CD4-positive, alpha-beta T cell (primary cell): ENCODE results near the gene UNC13B. TPM values are rescaled to one million over a fixed set of nuclear protein-coding genes. Genes with fewer than 3 reads are reported as not detected.

ENCODE experiments used
- ATAC-seq: fragments of 200-7000 bp; cut with Tn5 transposase; one replicate; pipeline ENCODE4 v1.10.0; 2022; ENCODE audit warnings: mild to moderate bottlenecking; ENCODE audit not compliant: poor library complexity
- CTCF ChIA-PET: fragments of 350-600 bp; sonication (Branson Sonifier 250); formaldehyde crosslinking; loops from one replicate; lab custom pipeline; 2021; ENCODE audit warnings: antibody characterized with exemption, inconsistent platforms; lab: Charles Lee
- POLR2A ChIA-PET: fragments of 350-600 bp; sonication (Branson Sonifier 250); formaldehyde crosslinking; loops from one replicate; lab custom pipeline; 2021; ENCODE audit warnings: antibody characterized with exemption, inconsistent platforms; lab: Charles Lee
- DNase-seq, 14 experiments: peaks; one replicate each; pipeline ENCODE4 v3.0.0-alpha.2; 2013 to 2020; ENCODE audit warnings: mixed read lengths in 2 of 14
- H3K27ac ChIP-seq, 2 donors: one replicate each; pipeline versions ENCODE4 v1.5.1 to v1.7.0; 2013; ENCODE audit warnings: low read length in 2 of 2, low read depth in 1 of 2, mild to moderate bottlenecking in 1 of 2
- H3K27me3 ChIP-seq, 2 experiments: 1 replicate in 1 of 2; 2 replicates in 1 of 2; pipeline versions ENCODE4 v1.6.1 to v1.7.0; 2013; ENCODE audit warnings: low read length in 2 of 2, control low read depth in 1 of 2, mild to moderate bottlenecking in 1 of 2, moderate library complexity in 1 of 2; ENCODE audit not compliant: insufficient read depth in 2 of 2, control insufficient read depth in 1 of 2
- H3K36me3 ChIP-seq: one replicate; pipeline ENCODE4 v1.6.1; 2013; ENCODE audit warnings: low read length, control low read depth; ENCODE audit not compliant: insufficient read depth
- H3K4me1 ChIP-seq: one replicate; pipeline ENCODE4 v1.6.1; 2013; ENCODE audit warnings: low read length, control low read depth; ENCODE audit not compliant: insufficient read depth
- H3K4me3 ChIP-seq: one replicate; pipeline ENCODE4 v1.5.1; 2013; ENCODE audit warnings: mild to moderate bottlenecking, low read length, moderate library complexity
- H3K9me3 ChIP-seq, 2 experiments: 1 replicate in 1 of 2; 2 replicates in 1 of 2; pipeline versions ENCODE4 v1.6.1 to v1.7.0; 2013; ENCODE audit warnings: low read length in 2 of 2, mild to moderate bottlenecking in 2 of 2, control low read depth in 1 of 2, moderate library complexity in 1 of 2; ENCODE audit not compliant: control insufficient read depth in 1 of 2, insufficient read depth in 1 of 2
- H3K27ac Mint-ChIP-seq: one replicate; pipeline ENCODE4 v1.8.0; 2020; ENCODE audit warnings: mixed read lengths
- H3K27me3 Mint-ChIP-seq: one replicate; pipeline ENCODE4 v1.8.0; 2021; ENCODE audit warnings: mixed read lengths
- H3K36me3 Mint-ChIP-seq: one replicate; pipeline ENCODE4 v1.8.0; 2021; ENCODE audit warnings: low read depth, mixed read lengths
- H3K4me1 Mint-ChIP-seq: one replicate; pipeline ENCODE4 v1.8.0; 2021; ENCODE audit warnings: low read depth, mixed read lengths
- H3K4me3 Mint-ChIP-seq: one replicate; pipeline ENCODE4 v1.8.0; 2020; ENCODE audit warnings: mild to moderate bottlenecking, mixed read lengths
- H3K9me3 Mint-ChIP-seq: one replicate; pipeline ENCODE4 v1.8.0; 2020; ENCODE audit warnings: mixed read lengths
- intact Hi-C, 2 experiments: fragments of 100-400 bp; cut with DNase I in 1 of 2; cut with micrococcal nuclease in 1 of 2; formaldehyde crosslinking; loops; one replicate each; pipeline versions ENCODE4 v1.15.1 to v1.9.0; 2023 to 2025; cut with DNase I, micrococcal nuclease
- total RNA-seq, 174 experiments: library from RNA in 2 of 174; stranded (reverse) in 2 of 174; gene quantifications; one replicate each; pipeline ENCODE4 v1.2.3 and lab custom pipeline; 2021 to 2026
- TF ChIP-seq, protein P1 (sequence below): fragments of 200-600 bp; IDR thresholded peaks from one replicate; pipeline ENCODE4 v1.8.0; 2022; ENCODE audit warnings: antibody characterized with exemption, mild to moderate bottlenecking

The UNC13B gene
- total RNA-seq, 2 experiments from 2014 or later: 0.38 to 0.84 TPM

DNA sequence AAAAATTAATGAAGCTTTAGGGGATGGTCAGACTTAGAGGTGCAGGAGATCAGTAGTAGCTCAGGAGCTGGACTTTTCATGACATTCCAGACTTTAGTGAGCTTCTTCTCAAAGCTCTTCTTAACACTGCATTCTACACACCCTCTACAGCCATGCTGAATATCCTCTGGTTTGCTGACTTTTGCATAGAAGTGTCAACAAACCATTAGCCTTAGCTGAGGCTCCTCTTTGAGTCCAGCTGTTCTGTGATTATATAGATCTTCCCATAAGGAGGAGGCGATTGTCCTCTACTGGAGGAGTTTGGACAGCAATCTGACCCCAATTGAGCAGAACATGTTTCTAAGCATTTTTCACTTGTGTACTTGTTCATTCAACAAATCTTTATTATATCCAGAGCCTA lies 253.1 kb downstream of the UNC13B start:
- TF ChIP-seq, protein P1, sequence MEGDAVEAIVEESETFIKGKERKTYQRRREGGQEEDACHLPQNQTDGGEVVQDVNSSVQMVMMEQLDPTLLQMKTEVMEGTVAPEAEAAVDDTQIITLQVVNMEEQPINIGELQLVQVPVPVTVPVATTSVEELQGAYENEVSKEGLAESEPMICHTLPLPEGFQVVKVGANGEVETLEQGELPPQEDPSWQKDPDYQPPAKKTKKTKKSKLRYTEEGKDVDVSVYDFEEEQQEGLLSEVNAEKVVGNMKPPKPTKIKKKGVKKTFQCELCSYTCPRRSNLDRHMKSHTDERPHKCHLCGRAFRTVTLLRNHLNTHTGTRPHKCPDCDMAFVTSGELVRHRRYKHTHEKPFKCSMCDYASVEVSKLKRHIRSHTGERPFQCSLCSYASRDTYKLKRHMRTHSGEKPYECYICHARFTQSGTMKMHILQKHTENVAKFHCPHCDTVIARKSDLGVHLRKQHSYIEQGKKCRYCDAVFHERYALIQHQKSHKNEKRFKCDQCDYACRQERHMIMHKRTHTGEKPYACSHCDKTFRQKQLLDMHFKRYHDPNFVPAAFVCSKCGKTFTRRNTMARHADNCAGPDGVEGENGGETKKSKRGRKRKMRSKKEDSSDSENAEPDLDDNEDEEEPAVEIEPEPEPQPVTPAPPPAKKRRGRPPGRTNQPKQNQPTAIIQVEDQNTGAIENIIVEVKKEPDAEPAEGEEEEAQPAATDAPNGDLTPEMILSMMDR: no peak

DNA sequence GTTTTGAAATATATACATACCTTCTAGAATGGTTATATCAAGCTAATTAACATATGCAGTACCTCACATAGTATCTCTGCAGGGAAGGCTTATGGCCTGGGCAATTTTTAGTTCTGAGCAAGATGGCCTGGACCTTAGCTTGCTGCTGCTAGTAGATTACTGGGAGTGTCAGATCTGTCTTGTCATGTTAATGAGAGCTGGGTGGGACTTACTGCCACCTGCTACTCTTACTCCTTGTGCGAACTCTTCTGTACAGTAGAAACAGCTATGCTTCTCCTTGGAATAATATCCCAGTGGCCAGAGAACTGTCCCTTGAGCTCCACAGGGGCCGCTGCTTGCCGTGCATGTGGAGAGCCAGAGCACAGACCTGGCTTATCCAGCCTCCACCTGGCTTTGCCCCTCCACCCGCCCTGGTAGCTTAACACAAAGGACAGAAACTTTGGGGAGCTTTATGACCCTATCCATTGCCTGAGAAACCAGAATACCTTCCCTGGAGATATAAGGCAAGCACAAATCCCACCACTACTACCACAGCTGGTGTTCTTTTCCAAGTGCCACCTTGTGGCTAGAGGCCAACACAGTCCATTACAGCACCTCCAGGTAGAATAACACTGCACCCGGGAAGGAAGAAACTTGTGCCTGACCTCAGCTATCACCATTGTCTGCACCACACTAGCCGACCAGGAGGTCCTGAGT lies 253.7 kb downstream of the UNC13B start:
- Mint-ChIP-seq H3K4me1 (no peaks in the 10 kb centered on the region), H3K36me3 (no peaks in the 10 kb centered on the region), H3K9me3 (no peaks in the 10 kb centered on the region), H3K27me3 (peaks cover 61% of the 10 kb centered on the region), H3K27ac (no peak overlapping the region), H3K4me3 (no peak overlapping the region)
- H3K27me3 ChIP-seq: peaks cover 13 to 24% of the 10 kb centered on the region in 2 experiments
- no peak for ATAC-seq
- intact Hi-C loops: no loop called here
- DNase-seq: no peak
- no peak overlapping the region for H3K4me3 ChIP-seq
- no peak overlapping the region for H3K27ac ChIP-seq
- ChIA-PET POLR2A (no interaction called here), CTCF (no interaction called here)
- H3K9me3 ChIP-seq: no peaks in the 10 kb centered on the region
- no peaks in the 10 kb centered on the region for H3K36me3 ChIP-seq
- H3K4me1 ChIP-seq: no peaks in the 10 kb centered on the region
- TF ChIP-seq, protein P1: no peak

More for the DNA sequence above, 253.1 kb downstream of the UNC13B start:
- peaks cover 13 to 24% of the 10 kb centered on the region in 2 experiments for H3K27me3 ChIP-seq
- no peaks in the 10 kb centered on the region for H3K36me3 ChIP-seq
- no peaks in the 10 kb centered on the region for H3K9me3 ChIP-seq
- no peak overlapping the region for H3K4me3 ChIP-seq
- no peak overlapping the region for H3K27ac Mint-ChIP-seq
- DNase-seq: no peak
- H3K27ac ChIP-seq: no peak overlapping the region
- no peak for ATAC-seq
- CTCF ChIA-PET: no interaction called here
- intact Hi-C loops: no loop called here
- peaks cover 57% of the 10 kb centered on the region for H3K27me3 Mint-ChIP-seq
- no peaks in the 10 kb centered on the region for H3K36me3 Mint-ChIP-seq
- H3K9me3 Mint-ChIP-seq: no peaks in the 10 kb centered on the region
- POLR2A ChIA-PET: no interaction called here
- no peaks in the 10 kb centered on the region for H3K4me1 ChIP-seq
- H3K4me1 Mint-ChIP-seq: no peaks in the 10 kb centered on the region
- no peak overlapping the region for H3K4me3 Mint-ChIP-seq

DNA sequence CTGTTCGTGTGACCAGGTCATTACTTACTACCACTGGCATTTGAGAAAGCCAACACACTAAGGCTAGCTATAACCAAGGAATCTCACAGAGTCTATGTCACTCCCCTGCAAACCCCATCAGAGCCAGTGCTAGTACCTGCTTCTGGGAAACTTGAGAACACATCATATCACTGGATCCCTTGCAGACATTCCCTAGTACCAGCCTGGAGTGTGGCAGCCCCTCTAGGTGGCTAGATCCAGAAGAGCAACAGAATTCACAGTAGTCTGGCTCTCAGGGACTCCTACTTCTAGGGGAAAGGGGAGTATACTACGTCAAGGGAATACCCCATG lies 254.3 kb downstream of the UNC13B start:
- ATAC-seq (no peak), DNase-seq (no peak)
- H3K4me1 Mint-ChIP-seq: no peaks in the 10 kb centered on the region
- H3K4me3 Mint-ChIP-seq: no peak overlapping the region
- CTCF ChIA-PET: no interaction called here
- H3K27me3 Mint-ChIP-seq: peaks cover 61% of the 10 kb centered on the region
- Histone ChIP-seq H3K4me1 (no peaks in the 10 kb centered on the region), H3K9me3 (no peaks in the 10 kb centered on the region), H3K27me3 (peaks cover 13 to 24% of the 10 kb centered on the region in 2 experiments), H3K4me3 (no peak overlapping the region), H3K27ac (no peak overlapping the region), H3K36me3 (no peaks in the 10 kb centered on the region)
- H3K27ac Mint-ChIP-seq: no peak overlapping the region
- POLR2A ChIA-PET: no interaction called here
- TF ChIP-seq, protein P1: no peak
- intact Hi-C loops: no loop called here
- H3K36me3 Mint-ChIP-seq: no peaks in the 10 kb centered on the region
- no peaks in the 10 kb centered on the region for H3K9me3 Mint-ChIP-seq
